HCT116 (cell line): ENCODE measurements around the gene IL32. TPM values are rescaled to one million over a fixed set of nuclear protein-coding genes. Genes with fewer than 3 reads are reported as not detected.

Source experiments
- ATAC-seq: fragments of 200-7000 bp; cut with Tn5 transposase; 2 replicates; pipeline ENCODE4 v1.9.1; 2020; ENCODE audit warnings: mild to moderate bottlenecking, moderate library complexity
- BruUV-seq: library from RNA; stranded (reverse); fragments of 400-500 nt; replicated peaks from 2 replicates; lab custom pipeline; 2021; lab: Mats Ljungman, UMichigan
- CTCF ChIA-PET: fragments of 300-600 bp; sonication (Branson Sonifier 250); formaldehyde crosslinking; loops from one replicate; lab custom pipeline; 2021; ENCODE audit warnings: antibody characterized with exemption; lab: Charles Lee
- POLR2A ChIA-PET: fragments of 300-600, 350-600 bp; sonication (Branson Sonifier 250); formaldehyde crosslinking; loops from one replicate; lab custom pipeline; 2021; ENCODE audit warnings: antibody characterized with exemption; lab: Charles Lee
- RAD21 ChIA-PET, 2 experiments: fragments of 300-600 bp; sonication (Branson Sonifier 250); formaldehyde crosslinking; loops; one replicate each; lab custom pipeline; 2023; ENCODE audit warnings: low total read pairs in 2 of 2; ENCODE audit not compliant: uncharacterized antibody in 2 of 2, unreplicated experiment in 2 of 2, low non-redundant PET in 1 of 2; lab: Charles Lee
- DNase-seq: peaks from one replicate; pipeline ENCODE4 v3.0.0-alpha.2; 2010; ENCODE audit warnings: low read depth, low spot score
- H2AFZ ChIP-seq: fragments of 200-600 bp; shearing (Covaris generic), sonication (generic); 2 replicates; pipeline ENCODE4 v1.6.1; 2017; ENCODE audit warnings: low read depth, mixed run types, mixed read lengths, antibody characterized with exemption, low read length; ENCODE audit not compliant: poor library complexity, severe bottlenecking
- H3K27ac ChIP-seq: 2 replicates; pipeline ENCODE4 v1.5.1; 2012; ENCODE audit warnings: low read depth, low read length
- H3K27me3 ChIP-seq: fragments of 200-600 bp; sonication (generic); 2 replicates; pipeline ENCODE4 v1.6.1; 2016; ENCODE audit warnings: mixed run types, low read length, mixed read lengths; ENCODE audit not compliant: insufficient read depth
- H3K36me3 ChIP-seq, 2 experiments: fragments of 200-500 bp in 1 of 2; fragments of 200-600 bp in 1 of 2; sonication (Bioruptor generic) in 1 of 2; sonication (generic) in 1 of 2; 2 replicates each; pipeline versions ENCODE4 v1.5.1 to v1.6.1; 2014 to 2016; ENCODE audit warnings: low read length in 2 of 2, inconsistent platforms in 1 of 2, mixed read lengths in 1 of 2, mixed run types in 1 of 2; ENCODE audit not compliant: insufficient read depth in 2 of 2, control insufficient read depth in 1 of 2
- H3K4me1 ChIP-seq, 2 experiments: fragments of 200-600 bp in 1 of 2; sonication (generic) in 1 of 2; 2 replicates each; pipeline versions ENCODE4 v1.5.1 to v1.6.1; 2012 to 2017; ENCODE audit warnings: low read length in 2 of 2, inconsistent platforms in 1 of 2, mild to moderate bottlenecking in 1 of 2, mixed read lengths in 1 of 2, mixed run types in 1 of 2, moderate library complexity in 1 of 2; ENCODE audit not compliant: insufficient read depth in 2 of 2, control insufficient read depth in 1 of 2
- H3K4me2 ChIP-seq: fragments of 200-600 bp; sonication (generic); 2 replicates; pipeline ENCODE4 v1.6.1; 2017; ENCODE audit warnings: mixed run types, low read length, mixed read lengths
- H3K4me3 ChIP-seq, 2 experiments: fragments of 200-600 bp in 1 of 2; sonication (generic) in 1 of 2; replicated peaks in 1 of 2; 2 replicates each; pipeline ENCODE4 v1.5.1; 2011 to 2016; ENCODE audit warnings: low read length in 2 of 2, control low read depth in 1 of 2, low read depth in 1 of 2, mild to moderate bottlenecking in 1 of 2, mixed read lengths in 1 of 2, mixed run types in 1 of 2
- H3K79me2 ChIP-seq: fragments of 200-600 bp; sonication (generic); 2 replicates; pipeline ENCODE4 v1.6.1; 2017; ENCODE audit warnings: mild to moderate bottlenecking, mixed run types, low read length, moderate library complexity, mixed read lengths; ENCODE audit not compliant: insufficient read depth
- H3K9ac ChIP-seq: fragments of 200-600 bp; sonication (generic); 2 replicates; pipeline ENCODE4 v1.6.1; 2016; ENCODE audit warnings: low read length, mixed read lengths
- H3K9me2 ChIP-seq: fragments of 200-600 bp; sonication (generic), shearing (Covaris generic); 2 replicates; pipeline ENCODE4 v1.6.1; 2017; ENCODE audit warnings: mixed run types, mild to moderate bottlenecking, moderate library complexity; ENCODE audit not compliant: insufficient read depth
- H3K9me3 ChIP-seq, 2 experiments: fragments of 200-500 bp in 1 of 2; fragments of 200-600 bp in 1 of 2; sonication (Bioruptor generic) in 1 of 2; sonication (generic) in 1 of 2; 2 replicates each; pipeline ENCODE4 v1.6.1; 2014 to 2017; ENCODE audit warnings: low read length in 2 of 2, mixed read lengths in 2 of 2, inconsistent platforms in 1 of 2, low read depth in 1 of 2, mild to moderate bottlenecking in 1 of 2, mixed run types in 1 of 2, moderate library complexity in 1 of 2; ENCODE audit not compliant: control insufficient read depth in 1 of 2, insufficient read depth in 1 of 2
- H4K20me1 ChIP-seq: fragments of 200-600 bp; sonication (generic), shearing (Covaris generic); 2 replicates; pipeline ENCODE4 v1.6.1; 2017; ENCODE audit warnings: mixed run types, mild to moderate bottlenecking, moderate library complexity; ENCODE audit not compliant: insufficient read depth
- ATF3 ChIP-seq: IDR thresholded peaks from 2 replicates; pipeline ENCODE4 v1.6.1; 2012
- CBX3 ChIP-seq: IDR thresholded peaks from 2 replicates; pipeline ENCODE4 v1.6.1; 2012; ENCODE audit warnings: low read depth
- CEBPB ChIP-seq: IDR thresholded peaks from 2 replicates; pipeline ENCODE4 v1.6.1; 2012; ENCODE audit warnings: low read depth
- EGR1 ChIP-seq: IDR thresholded peaks from 2 replicates; pipeline ENCODE4 v1.6.1; 2012; ENCODE audit warnings: low read depth
- ELF1 ChIP-seq: IDR thresholded peaks from 2 replicates; pipeline ENCODE4 v1.6.1; 2012; ENCODE audit warnings: low read depth, borderline replicate concordance
- EZH2 ChIP-seq: fragments of 200-600 bp; sonication (generic); IDR thresholded peaks from 2 replicates; pipeline ENCODE4 v1.6.1; 2017; ENCODE audit warnings: antibody characterized with exemption, mixed run types
- EZH2phosphoT487 ChIP-seq: fragments of 200-600 bp; IDR thresholded peaks from 2 replicates; pipeline ENCODE4 v1.6.1; 2018; ENCODE audit warnings: antibody characterized with exemption, borderline replicate concordance
- FOSL1 ChIP-seq: IDR thresholded peaks from 2 replicates; pipeline ENCODE4 v1.6.1; 2012; ENCODE audit warnings: low read depth
- JUND ChIP-seq: IDR thresholded peaks from 2 replicates; pipeline ENCODE4 v1.6.1; 2012
- MAX ChIP-seq: IDR thresholded peaks from 2 replicates; pipeline ENCODE4 v1.6.1; 2012
- POLR2A ChIP-seq: IDR thresholded peaks from 2 replicates; pipeline ENCODE4 v1.7.0; 2011; ENCODE audit warnings: borderline replicate concordance; ENCODE audit not compliant: insufficient read depth, insufficient read length; ENCODE audit errors: extremely low read depth
- POLR2AphosphoS5 ChIP-seq: IDR thresholded peaks from 2 replicates; pipeline ENCODE4 v1.6.1; 2011; ENCODE audit warnings: mild to moderate bottlenecking, low read depth, low read length, moderate library complexity
- RAD21 ChIP-seq: IDR thresholded peaks from 2 replicates; pipeline ENCODE4 v1.6.1; 2012; ENCODE audit warnings: low read depth, mild to moderate bottlenecking
- REST ChIP-seq: IDR thresholded peaks from 2 replicates; pipeline ENCODE4 v1.6.1; 2012; ENCODE audit warnings: low read depth
- SIN3A ChIP-seq: IDR thresholded peaks from 2 replicates; pipeline ENCODE4 v1.6.1; 2012; ENCODE audit warnings: low read depth
- SP1 ChIP-seq: IDR thresholded peaks from 2 replicates; pipeline ENCODE4 v1.6.1; 2012; ENCODE audit warnings: low read depth
- SRF ChIP-seq: IDR thresholded peaks from 2 replicates; pipeline ENCODE4 v1.6.1; 2012; ENCODE audit warnings: low read depth
- TCF7L2 ChIP-seq: IDR thresholded peaks from 2 replicates; pipeline ENCODE4 v1.7.0; 2011; ENCODE audit warnings: borderline replicate concordance, inconsistent platforms; ENCODE audit not compliant: insufficient read depth, insufficient read length; ENCODE audit errors: extremely low read depth
- YY1 ChIP-seq: IDR thresholded peaks from 2 replicates; pipeline ENCODE4 v1.6.1; 2011; ENCODE audit warnings: low read length, low read depth, moderate library complexity, mild to moderate bottlenecking; ENCODE audit not compliant: insufficient replicate concordance; ENCODE audit errors: extremely low read depth
- ZFX ChIP-seq: fragments of 450-650 bp; IDR thresholded peaks from 2 replicates; pipeline ENCODE4 v1.6.1; 2017
- ZNF274 ChIP-seq: fragments of 200-500 bp; sonication (Bioruptor generic); IDR thresholded peaks from 2 replicates; pipeline ENCODE4 v1.6.1; 2014; ENCODE audit warnings: mild to moderate bottlenecking, low read depth, low read length, inconsistent platforms
- intact Hi-C: fragments of 100-400 bp; cut with micrococcal nuclease; formaldehyde crosslinking; loops from 2 replicates; pipeline ENCODE4 v1.10.0; 2022
- total RNA-seq: library from RNA; stranded (reverse); gene quantifications from one replicate; pipeline ENCODE4 v1.2.1, GENCODE V29; 2021; ENCODE audit not compliant: unreplicated experiment
- TF ChIP-seq, protein P1 (sequence below): IDR thresholded peaks from 2 replicates; pipeline ENCODE4 v1.6.1; 2011; ENCODE audit warnings: mild to moderate bottlenecking, low read length, moderate library complexity; ENCODE audit not compliant: insufficient replicate concordance; ENCODE audit errors: extremely low read depth

Gene IL32
- total RNA-seq, 1 experiment from 2014 or later = 13.7 TPM

- H3K9me3 ChIP-seq = no peaks in the 10 kb centered on the region
- H3K4me3 ChIP-seq = peak within 1 kb of the TSS; percentile 94 to 95
- RAD21 ChIA-PET = interaction anchor here in 1 of 2 experiments (1.0 kb wide), 1 partner anchor 20 kb away, joined by 3 read pairs; no protein-coding TSS in a partner anchor
- peaks cover 22 to 64% of the 10 kb centered on the region in 2 experiments for H3K4me1 ChIP-seq
- ATAC-seq (peak; percentile 52), DNase-seq (peak; percentile 98)
- H3K79me2 ChIP-seq = peaks cover 26% of the 10 kb centered on the region; the same call in 1 of the 2 replicates
- peaks cover 8 to 32% of the 10 kb centered on the region in 2 experiments; a peak in 2 of 4 replicates for H3K36me3 ChIP-seq
- POLR2A ChIA-PET = interaction anchor here (0.9 to 8.2 kb wide), 10 partner anchors 7 to 868 kb away, joined by 3 to 188 read pairs (median 6); partner anchors contain the start of genes KREMEN2, TRAF7 and ZNF213
- no peak within 1 kb of the TSS for H2AFZ ChIP-seq
- intact Hi-C loops = loop anchor here (2.0 to 5.0 kb wide), 3 partner anchors 19 to 867 kb away; partner anchors contain the start of genes PKMYT1 and TRAF7
- no peaks in the 10 kb centered on the region for H3K9me2 ChIP-seq
- peak within 1 kb of the TSS; percentile 86 for H3K4me2 ChIP-seq
- CTCF ChIA-PET = interaction anchor here (0.9 to 6.1 kb wide), 6 partner anchors 8 to 20 kb away, joined by 3 to 39 read pairs (median 4); partner anchors contain the start of gene CLDN9
- H3K27me3 ChIP-seq = no peaks in the 10 kb centered on the region
- BruUV-seq = no TSS peak
- peak within 1 kb of the TSS; percentile 100 for H3K27ac ChIP-seq
- no peaks in the 10 kb centered on the region for H4K20me1 ChIP-seq
- H3K9ac ChIP-seq = peak within 1 kb of the TSS; percentile 99
- TF ChIP-seq SIN3A (no peak), CBX3 (no peak), YY1 (peak; percentile 62), REST (no peak), ELF1 (no peak), POLR2A (peak; percentile 61), TCF7L2 (peak; percentile 16), SP1 (no peak), EGR1 (no peak), POLR2AphosphoS5 (peak; percentile 80), FOSL1 (no peak), ATF3 (no peak), MAX (no peak), RAD21 (no peak), SRF (no peak), EZH2 (no peak), JUND (no peak), ZNF274 (no peak), CEBPB (no peak), EZH2phosphoT487 (no peak), ZFX (peak; percentile 32; the same call in 1 of the 2 replicates)
- TF ChIP-seq, protein P1, sequence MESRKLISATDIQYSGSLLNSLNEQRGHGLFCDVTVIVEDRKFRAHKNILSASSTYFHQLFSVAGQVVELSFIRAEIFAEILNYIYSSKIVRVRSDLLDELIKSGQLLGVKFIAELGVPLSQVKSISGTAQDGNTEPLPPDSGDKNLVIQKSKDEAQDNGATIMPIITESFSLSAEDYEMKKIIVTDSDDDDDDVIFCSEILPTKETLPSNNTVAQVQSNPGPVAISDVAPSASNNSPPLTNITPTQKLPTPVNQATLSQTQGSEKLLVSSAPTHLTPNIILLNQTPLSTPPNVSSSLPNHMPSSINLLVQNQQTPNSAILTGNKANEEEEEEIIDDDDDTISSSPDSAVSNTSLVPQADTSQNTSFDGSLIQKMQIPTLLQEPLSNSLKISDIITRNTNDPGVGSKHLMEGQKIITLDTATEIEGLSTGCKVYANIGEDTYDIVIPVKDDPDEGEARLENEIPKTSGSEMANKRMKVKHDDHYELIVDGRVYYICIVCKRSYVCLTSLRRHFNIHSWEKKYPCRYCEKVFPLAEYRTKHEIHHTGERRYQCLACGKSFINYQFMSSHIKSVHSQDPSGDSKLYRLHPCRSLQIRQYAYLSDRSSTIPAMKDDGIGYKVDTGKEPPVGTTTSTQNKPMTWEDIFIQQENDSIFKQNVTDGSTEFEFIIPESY = peak; percentile 89
These were observed 41.6 kb upstream of the IL32 start, which contains the start of the genes HCFC1R1 and THOC6 for GRCh38 chr16:3023669-3024478. Gene HCFC1R1 (minus strand): TSS chr16:3023942. CDS start chr16:3023941, 1 bp downstream. Gene THOC6 (plus strand): TSS chr16:3024035. CDS start chr16:3024327, 292 bp downstream.
